ENCODE data around the gene USP6NL.

USP6NL gene

GRCh38 chr10:11616021-11616420 is 4.6 kb upstream of the USP6NL start:
- DNase-seq (ENCODE audit: low read depth in 2 of 2) = no peak

GRCh38 chr10:11615396-11615795 is 3.9 kb upstream of the USP6NL start:
- no peak for DNase-seq (ENCODE audit: low read depth in 2 of 2)

GRCh38 chr10:11612021-11613001 is 861 bp upstream of the USP6NL start:
- no peak for DNase-seq (ENCODE audit: low read depth in 2 of 2)

GRCh38 chr10:11610826-11611247 is 613 bp downstream of the USP6NL start:
- no peak for DNase-seq (ENCODE audit: low read depth in 2 of 2)

GRCh38 chr10:11610166-11610825 is 1.2 kb downstream of the USP6NL start:
- DNase-seq (ENCODE audit: low read depth in 2 of 2) = no peak

GRCh38 chr10:11609492-11610093 is 1.9 kb downstream of the USP6NL start:
- DNase-seq (ENCODE audit: low read depth in 2 of 2) = no peak

GRCh38 chr10:11609052-11609451 is 2.4 kb downstream of the USP6NL start:
- DNase-seq (ENCODE audit: low read depth in 2 of 2) = no peak

GRCh38 chr10:11608159-11609013 is 3.1 kb downstream of the USP6NL start:
- no peak for DNase-seq (ENCODE audit: low read depth in 2 of 2)

- DNase-seq (ENCODE audit: low read depth in 2 of 2) = no peak
Measured at GRCh38 chr10:11605807-11606408, 5.5 kb downstream of the USP6NL start.

- DNase-seq (ENCODE audit: low read depth in 2 of 2) = no peak
Measured at GRCh38 chr10:11604865-11605650, 6.4 kb downstream of the USP6NL start.

- DNase-seq (ENCODE audit: low read depth in 2 of 2) = no peak
Measured at GRCh38 chr10:11603741-11604140, 7.7 kb downstream of the USP6NL start.

GRCh38 chr10:11602919-11603523 is 8.4 kb downstream of the USP6NL start:
- DNase-seq (ENCODE audit: low read depth in 2 of 2) = no peak

- no peak for DNase-seq (ENCODE audit: low read depth in 2 of 2)
Measured at GRCh38 chr10:11602358-11602757, 9.1 kb downstream of the USP6NL start.

GRCh38 chr10:11601670-11602069 is 9.8 kb downstream of the USP6NL start:
- DNase-seq (ENCODE audit: low read depth in 2 of 2) = no peak

GRCh38 chr10:11600280-11600679 is 11.2 kb downstream of the USP6NL start:
- no peak for DNase-seq (ENCODE audit: low read depth in 2 of 2)

GRCh38 chr10:11598712-11599397 is 12.6 kb downstream of the USP6NL start:
- DNase-seq (ENCODE audit: low read depth in 2 of 2) = no peak

GRCh38 chr10:11597470-11597869 is 14.0 kb downstream of the USP6NL start:
- DNase-seq (ENCODE audit: low read depth in 2 of 2) = no peak

- DNase-seq (ENCODE audit: low read depth in 2 of 2) = no peak
Measured at GRCh38 chr10:11595395-11595692, 16.1 kb downstream of the USP6NL start.

- DNase-seq (ENCODE audit: low read depth in 2 of 2) = no peak
Measured at GRCh38 chr10:11594589-11595394, 16.7 kb downstream of the USP6NL start.
